NAMALWA (cell line): Measurements from ENCODE around the gene CHRNA7.
"Not testable (repeated sequence)": the region's sequence is repeated elsewhere in the genome, so short reads cannot be mapped to it uniquely, and the experiment has no call there.

Experiments
- DNase-seq: peaks from one replicate; pipeline ENCODE4 v3.0.0-alpha.2; 2015; ENCODE audit warnings: low spot score

Gene CHRNA7

GRCh38 chr15:32120577-32121383 is 90.5 kb downstream of the CHRNA7 start:
- DNase-seq, result no peak

GRCh38 chr15:32121384-32121695 is 91.0 kb downstream of the CHRNA7 start:
- DNase-seq, result no peak

GRCh38 chr15:32122013-32122412 is 91.7 kb downstream of the CHRNA7 start:
- no peak for DNase-seq

- no peak for DNase-seq
These were observed 93.2 kb downstream of the CHRNA7 start for GRCh38 chr15:32123473-32123872.

GRCh38 chr15:32124726-32125125 is 94.4 kb downstream of the CHRNA7 start:
- no peak for DNase-seq

- no peak for DNase-seq
These were observed 95.3 kb downstream of the CHRNA7 start for GRCh38 chr15:32125595-32125994.

GRCh38 chr15:32129815-32130214 is 99.5 kb downstream of the CHRNA7 start:
- DNase-seq, result no peak

GRCh38 chr15:32130823-32131222 is 100.5 kb downstream of the CHRNA7 start:
- DNase-seq, result no peak

GRCh38 chr15:32131803-32132202 is 101.5 kb downstream of the CHRNA7 start:
- no peak for DNase-seq

GRCh38 chr15:32132859-32133258 is 102.5 kb downstream of the CHRNA7 start:
- no peak for DNase-seq

- DNase-seq, result no peak
These were observed 104.5 kb downstream of the CHRNA7 start for GRCh38 chr15:32134842-32135241.

- no peak for DNase-seq
These were observed 105.0 kb downstream of the CHRNA7 start for GRCh38 chr15:32135335-32135734.

- DNase-seq, result not testable (repeated sequence)
These were observed 115.2 kb downstream of the CHRNA7 start for GRCh38 chr15:32145512-32145911.

GRCh38 chr15:32148833-32149555 is 118.7 kb downstream of the CHRNA7 start:
- no peak for DNase-seq

- DNase-seq, result no peak
These were observed 122.3 kb downstream of the CHRNA7 start for GRCh38 chr15:32152574-32152973.

GRCh38 chr15:32153868-32154623 is 123.7 kb downstream of the CHRNA7 start:
- not testable (repeated sequence) for DNase-seq

GRCh38 chr15:32162143-32162542 is 131.8 kb downstream of the CHRNA7 start:
- not testable (repeated sequence) for DNase-seq

GRCh38 chr15:32164065-32164464 is 133.8 kb downstream of the CHRNA7 start:
- DNase-seq, result not testable (repeated sequence)

- DNase-seq, result not testable (repeated sequence)
These were observed 134.4 kb downstream of the CHRNA7 start for GRCh38 chr15:32164747-32165146.

- not testable (repeated sequence) for DNase-seq
These were observed 135.5 kb downstream of the CHRNA7 start for GRCh38 chr15:32165775-32166174.

- not testable (repeated sequence) for DNase-seq
These were observed 136.0 kb downstream of the CHRNA7 start for GRCh38 chr15:32166270-32166669.

- DNase-seq, result not testable (repeated sequence)
These were observed 137.6 kb downstream of the CHRNA7 start for GRCh38 chr15:32167913-32168312.

- DNase-seq, result not testable (repeated sequence)
These were observed 150.3 kb downstream of the CHRNA7 start for GRCh38 chr15:32180579-32180978.
